ENCODE measurements around the gene SULT4A1. TPM values are rescaled to one million over a fixed set of nuclear protein-coding genes. Genes with fewer than 3 reads are reported as not detected.

SULT4A1 gene
- total and polyA plus RNA-seq, 4 donors, result 0.08 to 0.37 TPM; not detected in 2

DNA sequence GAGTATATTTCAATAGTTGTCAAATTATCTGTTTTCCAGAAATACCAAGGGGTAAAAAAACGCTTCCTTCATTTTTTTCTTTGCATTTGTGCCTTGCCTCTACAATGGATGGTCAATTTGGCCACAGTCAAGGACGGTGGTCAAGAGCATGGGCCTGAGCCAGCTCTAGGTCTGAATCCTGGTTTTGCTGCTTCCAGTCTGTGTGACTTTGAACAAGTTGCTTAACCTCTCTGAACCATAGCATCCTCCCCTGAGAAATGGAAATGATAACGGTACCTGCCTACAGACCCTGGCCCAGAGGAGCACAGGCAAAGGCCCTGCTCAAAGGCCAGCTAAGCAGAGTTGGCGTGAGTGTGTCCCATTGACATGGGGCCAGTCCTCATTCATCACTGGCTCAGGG lies 26.4 kb upstream of the SULT4A1 start:
- H3K9me3 ChIP-seq (ENCODE audit: control insufficient read depth in 4 of 4, low read length in 3 of 4), result no peaks in the 10 kb centered on the region
- H3K9ac ChIP-seq (ENCODE audit: low read depth in 1 of 2, low read length in 2 of 2), result no peak overlapping the region
- peaks cover 0 to 10% (median 5%) of the 10 kb centered on the region in 4 donors for H3K4me1 ChIP-seq (ENCODE audit: control insufficient read depth in 4 of 4, insufficient read depth in 4 of 4, low read length in 3 of 4)
- no peak for DNase-seq (ENCODE audit: low spot score)
- no peaks in the 10 kb centered on the region for H3K36me3 ChIP-seq (ENCODE audit: control insufficient read depth in 4 of 4, insufficient read depth in 3 of 4, low read depth in 1 of 4, low read length in 3 of 4)
- H3K27me3 ChIP-seq (ENCODE audit: control insufficient read depth in 4 of 4, insufficient read depth in 4 of 4, low read length in 3 of 4), result peaks cover 0 to 6% (median 1%) of the 10 kb centered on the region in 4 donors
- TF ChIP-seq GABPA (IDR thresholded peaks at IDR 0.05 in 1 of 2, conservative IDR thresholded peaks at IDR 0.05 in 1 of 2), result no peak
- TF ChIP-seq YY1 (IDR thresholded peaks at IDR 0.05), result no peak
- TF ChIP-seq, protein P1, sequence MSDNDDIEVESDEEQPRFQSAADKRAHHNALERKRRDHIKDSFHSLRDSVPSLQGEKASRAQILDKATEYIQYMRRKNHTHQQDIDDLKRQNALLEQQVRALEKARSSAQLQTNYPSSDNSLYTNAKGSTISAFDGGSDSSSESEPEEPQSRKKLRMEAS (IDR thresholded peaks at IDR 0.05), result no peak
- no peak for TF ChIP-seq HNF4G (IDR thresholded peaks at IDR 0.05)
- TF ChIP-seq, protein P2, sequence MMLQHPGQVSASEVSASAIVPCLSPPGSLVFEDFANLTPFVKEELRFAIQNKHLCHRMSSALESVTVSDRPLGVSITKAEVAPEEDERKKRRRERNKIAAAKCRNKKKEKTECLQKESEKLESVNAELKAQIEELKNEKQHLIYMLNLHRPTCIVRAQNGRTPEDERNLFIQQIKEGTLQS (IDR thresholded peaks at IDR 0.05), result no peak
- no peak for TF ChIP-seq HNF4A (conservative IDR thresholded peaks at IDR 0.05)
- no peak for TF ChIP-seq SP1 (IDR thresholded peaks at IDR 0.05)
- TF ChIP-seq RXRA (IDR thresholded peaks at IDR 0.05), result no peak
- TF ChIP-seq RAD21 (IDR thresholded peaks at IDR 0.05), result no peak
- no peak for TF ChIP-seq FOXA1 (IDR thresholded peaks at IDR 0.05)
- TF ChIP-seq, protein P3, sequence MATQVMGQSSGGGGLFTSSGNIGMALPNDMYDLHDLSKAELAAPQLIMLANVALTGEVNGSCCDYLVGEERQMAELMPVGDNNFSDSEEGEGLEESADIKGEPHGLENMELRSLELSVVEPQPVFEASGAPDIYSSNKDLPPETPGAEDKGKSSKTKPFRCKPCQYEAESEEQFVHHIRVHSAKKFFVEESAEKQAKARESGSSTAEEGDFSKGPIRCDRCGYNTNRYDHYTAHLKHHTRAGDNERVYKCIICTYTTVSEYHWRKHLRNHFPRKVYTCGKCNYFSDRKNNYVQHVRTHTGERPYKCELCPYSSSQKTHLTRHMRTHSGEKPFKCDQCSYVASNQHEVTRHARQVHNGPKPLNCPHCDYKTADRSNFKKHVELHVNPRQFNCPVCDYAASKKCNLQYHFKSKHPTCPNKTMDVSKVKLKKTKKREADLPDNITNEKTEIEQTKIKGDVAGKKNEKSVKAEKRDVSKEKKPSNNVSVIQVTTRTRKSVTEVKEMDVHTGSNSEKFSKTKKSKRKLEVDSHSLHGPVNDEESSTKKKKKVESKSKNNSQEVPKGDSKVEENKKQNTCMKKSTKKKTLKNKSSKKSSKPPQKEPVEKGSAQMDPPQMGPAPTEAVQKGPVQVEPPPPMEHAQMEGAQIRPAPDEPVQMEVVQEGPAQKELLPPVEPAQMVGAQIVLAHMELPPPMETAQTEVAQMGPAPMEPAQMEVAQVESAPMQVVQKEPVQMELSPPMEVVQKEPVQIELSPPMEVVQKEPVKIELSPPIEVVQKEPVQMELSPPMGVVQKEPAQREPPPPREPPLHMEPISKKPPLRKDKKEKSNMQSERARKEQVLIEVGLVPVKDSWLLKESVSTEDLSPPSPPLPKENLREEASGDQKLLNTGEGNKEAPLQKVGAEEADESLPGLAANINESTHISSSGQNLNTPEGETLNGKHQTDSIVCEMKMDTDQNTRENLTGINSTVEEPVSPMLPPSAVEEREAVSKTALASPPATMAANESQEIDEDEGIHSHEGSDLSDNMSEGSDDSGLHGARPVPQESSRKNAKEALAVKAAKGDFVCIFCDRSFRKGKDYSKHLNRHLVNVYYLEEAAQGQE (IDR thresholded peaks at IDR 0.05), result no peak
- TF ChIP-seq, protein P4, sequence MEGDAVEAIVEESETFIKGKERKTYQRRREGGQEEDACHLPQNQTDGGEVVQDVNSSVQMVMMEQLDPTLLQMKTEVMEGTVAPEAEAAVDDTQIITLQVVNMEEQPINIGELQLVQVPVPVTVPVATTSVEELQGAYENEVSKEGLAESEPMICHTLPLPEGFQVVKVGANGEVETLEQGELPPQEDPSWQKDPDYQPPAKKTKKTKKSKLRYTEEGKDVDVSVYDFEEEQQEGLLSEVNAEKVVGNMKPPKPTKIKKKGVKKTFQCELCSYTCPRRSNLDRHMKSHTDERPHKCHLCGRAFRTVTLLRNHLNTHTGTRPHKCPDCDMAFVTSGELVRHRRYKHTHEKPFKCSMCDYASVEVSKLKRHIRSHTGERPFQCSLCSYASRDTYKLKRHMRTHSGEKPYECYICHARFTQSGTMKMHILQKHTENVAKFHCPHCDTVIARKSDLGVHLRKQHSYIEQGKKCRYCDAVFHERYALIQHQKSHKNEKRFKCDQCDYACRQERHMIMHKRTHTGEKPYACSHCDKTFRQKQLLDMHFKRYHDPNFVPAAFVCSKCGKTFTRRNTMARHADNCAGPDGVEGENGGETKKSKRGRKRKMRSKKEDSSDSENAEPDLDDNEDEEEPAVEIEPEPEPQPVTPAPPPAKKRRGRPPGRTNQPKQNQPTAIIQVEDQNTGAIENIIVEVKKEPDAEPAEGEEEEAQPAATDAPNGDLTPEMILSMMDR (IDR thresholded peaks at IDR 0.05; ENCODE audit: low read depth, low read length, missing input control), result no peak
- TF ChIP-seq, protein P5, sequence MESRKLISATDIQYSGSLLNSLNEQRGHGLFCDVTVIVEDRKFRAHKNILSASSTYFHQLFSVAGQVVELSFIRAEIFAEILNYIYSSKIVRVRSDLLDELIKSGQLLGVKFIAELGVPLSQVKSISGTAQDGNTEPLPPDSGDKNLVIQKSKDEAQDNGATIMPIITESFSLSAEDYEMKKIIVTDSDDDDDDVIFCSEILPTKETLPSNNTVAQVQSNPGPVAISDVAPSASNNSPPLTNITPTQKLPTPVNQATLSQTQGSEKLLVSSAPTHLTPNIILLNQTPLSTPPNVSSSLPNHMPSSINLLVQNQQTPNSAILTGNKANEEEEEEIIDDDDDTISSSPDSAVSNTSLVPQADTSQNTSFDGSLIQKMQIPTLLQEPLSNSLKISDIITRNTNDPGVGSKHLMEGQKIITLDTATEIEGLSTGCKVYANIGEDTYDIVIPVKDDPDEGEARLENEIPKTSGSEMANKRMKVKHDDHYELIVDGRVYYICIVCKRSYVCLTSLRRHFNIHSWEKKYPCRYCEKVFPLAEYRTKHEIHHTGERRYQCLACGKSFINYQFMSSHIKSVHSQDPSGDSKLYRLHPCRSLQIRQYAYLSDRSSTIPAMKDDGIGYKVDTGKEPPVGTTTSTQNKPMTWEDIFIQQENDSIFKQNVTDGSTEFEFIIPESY (IDR thresholded peaks at IDR 0.05), result no peak
- TF ChIP-seq FOXA2 (IDR thresholded peaks at IDR 0.05), result no peak
- TF ChIP-seq NR2F2 (IDR thresholded peaks at IDR 0.05), result no peak
- no peak for TF ChIP-seq TAF1 (conservative IDR thresholded peaks at IDR 0.05)
- no peak for TF ChIP-seq EGR1 (IDR thresholded peaks at IDR 0.05; ENCODE audit: low read depth in 2 of 2)
- TF ChIP-seq JUND (IDR thresholded peaks at IDR 0.05), result no peak
- 73% methylated on average over 4 of the region's 4 CpGs for WGBS
- H3K27ac ChIP-seq (ENCODE audit: low read depth in 1 of 2, low read length in 2 of 2), result no peak overlapping the region
- H3K4me3 ChIP-seq (ENCODE audit: low read depth in 1 of 3, low read length in 3 of 3), result no peak overlapping the region

All from liver (tissue), 9 donors.